ENCODE measurements around the gene ALK.

Gene ALK

DNA sequence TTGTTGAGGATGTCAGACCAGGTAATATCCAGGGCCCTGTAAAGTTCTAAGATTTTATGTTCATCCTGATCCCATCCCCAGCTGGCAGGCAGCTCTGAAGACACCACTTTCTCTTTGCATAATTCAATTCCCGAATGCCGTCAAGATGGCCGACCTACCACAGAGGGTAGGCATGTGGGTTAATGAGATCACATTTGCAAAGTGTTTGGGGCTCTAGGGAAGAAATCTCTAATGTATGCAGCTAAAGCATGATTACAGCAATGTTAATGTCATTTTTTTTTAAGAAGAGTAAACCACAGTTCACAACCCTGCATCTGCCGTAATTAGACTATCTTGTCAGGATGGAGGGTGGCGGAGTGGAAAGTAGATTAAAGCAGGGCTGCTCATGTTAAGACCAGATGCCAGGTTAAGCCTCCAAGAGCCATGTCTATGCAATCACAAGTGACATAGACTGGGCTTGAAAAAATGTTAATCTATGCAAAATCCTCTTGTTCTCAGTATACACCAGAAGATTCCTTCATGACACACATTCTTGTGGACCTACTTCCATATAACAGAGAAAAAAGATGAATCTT lies 131.4 kb downstream of the ALK start:
- DNase-seq (ENCODE audit: low read depth) = no peak

DNA sequence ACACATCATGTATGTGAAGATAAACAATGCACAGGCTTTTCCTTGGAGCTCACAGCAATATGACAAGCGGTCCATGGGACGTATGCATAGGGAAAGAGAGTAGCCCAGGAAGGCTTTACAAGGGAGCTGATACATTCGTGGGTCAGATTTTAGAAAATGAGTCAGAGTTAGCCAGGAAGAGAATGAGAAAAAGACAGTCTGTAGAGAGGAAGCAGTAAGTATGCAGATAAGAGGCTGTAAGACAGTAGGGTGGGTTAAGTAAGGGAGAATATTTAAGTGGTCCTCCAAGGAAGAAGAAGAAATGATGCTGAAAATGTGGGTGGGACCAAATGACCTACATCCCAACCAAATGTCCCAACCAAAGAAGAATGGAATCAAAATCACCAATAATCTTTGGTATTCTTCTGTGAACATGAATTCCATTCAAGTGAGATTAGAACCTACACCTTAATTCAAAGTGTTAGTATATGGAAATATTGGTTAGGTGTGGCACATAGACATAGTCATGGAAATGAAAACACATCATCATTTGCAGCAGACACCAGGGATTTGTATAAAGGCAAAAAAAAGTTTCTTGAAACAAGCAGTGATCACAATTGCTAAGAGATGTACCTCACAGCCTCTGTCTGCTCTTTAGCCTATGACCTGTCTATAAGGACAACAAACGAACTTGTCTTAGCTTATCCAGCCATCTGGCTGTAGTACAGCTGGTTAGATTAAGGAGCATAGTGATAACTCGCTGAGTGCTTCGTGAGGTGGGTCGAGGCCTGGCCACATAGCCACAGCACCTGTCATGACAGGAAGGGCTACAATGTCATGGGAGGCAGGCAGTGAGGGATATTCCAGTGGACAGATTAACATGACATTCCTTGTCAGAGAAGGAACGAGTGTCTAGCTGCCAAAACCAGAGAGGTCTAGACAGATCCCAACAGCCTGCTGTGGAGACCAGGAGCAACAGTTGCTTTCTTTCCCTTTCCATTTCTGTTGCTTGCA lies 133.6 kb downstream of the ALK start:
- no peak for DNase-seq (ENCODE audit: low read depth)

DNA sequence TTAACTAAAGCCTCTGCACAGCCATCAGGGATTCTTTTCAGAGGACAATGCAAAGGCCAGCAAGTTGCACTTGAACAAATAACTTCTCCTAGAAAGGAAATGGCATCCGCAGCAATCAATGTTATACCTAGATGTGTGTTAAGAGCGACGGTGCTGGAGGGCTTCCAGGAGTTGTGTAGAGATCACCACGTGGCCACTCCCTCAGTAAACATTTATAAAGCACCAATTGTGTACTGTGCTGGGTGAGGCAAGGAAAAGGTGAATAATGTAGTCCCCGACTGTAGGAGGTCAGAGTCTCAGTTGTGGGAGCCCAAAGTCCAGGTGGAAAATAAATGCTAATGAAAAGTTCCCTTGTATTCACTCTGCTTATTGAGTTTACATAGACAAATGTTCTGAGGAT lies 135.0 kb downstream of the ALK start:
- no peak for DNase-seq (ENCODE audit: low read depth)

DNA sequence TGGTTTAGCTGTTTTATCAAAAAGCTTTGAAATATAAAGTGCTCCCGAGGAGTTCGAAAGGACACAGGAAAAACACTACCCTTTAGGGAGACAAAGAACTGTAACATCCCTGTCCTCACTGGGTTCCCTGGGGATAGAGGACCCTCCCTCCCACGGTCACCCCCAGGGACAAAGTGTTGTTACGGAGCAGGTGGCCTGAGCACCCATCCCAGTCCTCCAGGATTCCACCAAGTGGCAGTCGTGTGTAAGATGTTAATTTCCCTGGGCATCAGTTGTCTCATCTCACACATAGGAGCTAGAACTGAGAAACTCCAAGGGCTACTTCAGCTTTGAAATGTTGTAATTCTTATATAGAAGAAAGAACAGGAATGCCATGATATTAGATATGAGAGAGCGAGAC lies 137.7 kb downstream of the ALK start:
- DNase-seq (ENCODE audit: low read depth) = no peak

DNA sequence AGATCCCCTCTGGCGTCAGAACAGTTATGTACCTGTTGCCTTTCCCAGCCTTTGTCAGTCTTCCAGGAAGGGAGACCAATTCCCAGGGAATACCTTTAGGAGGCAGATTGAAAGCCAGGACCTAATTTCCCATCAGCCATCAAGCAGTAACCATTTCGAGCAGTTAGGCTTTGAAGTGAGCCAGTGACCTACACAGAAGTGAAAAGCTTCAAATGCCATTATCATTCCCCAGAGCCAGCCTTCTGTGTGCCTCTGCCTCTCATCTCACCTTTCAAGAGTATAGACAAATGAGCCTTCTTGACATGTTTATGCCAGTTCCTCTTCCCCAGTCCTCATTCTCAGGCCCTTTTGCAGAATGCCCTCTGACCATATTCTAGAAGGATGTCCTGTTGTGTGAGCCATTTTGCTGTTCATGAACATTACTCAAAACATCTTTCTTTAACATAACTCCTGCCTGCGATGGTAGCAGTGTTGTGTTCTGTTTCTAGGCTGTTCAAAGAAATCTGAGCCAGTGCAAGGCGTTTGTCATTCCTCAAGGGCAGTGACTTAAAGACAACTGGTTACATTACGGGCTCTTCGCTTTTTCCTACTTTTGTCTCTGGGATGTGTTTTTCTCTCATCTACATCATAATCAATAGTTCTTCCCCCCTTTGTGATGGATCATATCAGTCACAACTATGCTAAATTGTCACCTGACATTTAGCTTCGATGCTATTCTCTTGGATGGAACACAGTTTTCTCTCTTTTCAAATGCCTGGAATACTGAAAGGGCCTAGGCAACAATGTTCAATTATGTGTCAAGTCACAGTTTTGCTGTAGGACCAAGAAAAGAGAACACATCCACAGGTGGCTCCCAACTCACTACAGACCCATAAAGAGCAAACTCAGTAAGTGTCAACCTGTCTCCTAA lies 138.6 kb downstream of the ALK start:
- no peak for DNase-seq (ENCODE audit: low read depth)

DNA sequence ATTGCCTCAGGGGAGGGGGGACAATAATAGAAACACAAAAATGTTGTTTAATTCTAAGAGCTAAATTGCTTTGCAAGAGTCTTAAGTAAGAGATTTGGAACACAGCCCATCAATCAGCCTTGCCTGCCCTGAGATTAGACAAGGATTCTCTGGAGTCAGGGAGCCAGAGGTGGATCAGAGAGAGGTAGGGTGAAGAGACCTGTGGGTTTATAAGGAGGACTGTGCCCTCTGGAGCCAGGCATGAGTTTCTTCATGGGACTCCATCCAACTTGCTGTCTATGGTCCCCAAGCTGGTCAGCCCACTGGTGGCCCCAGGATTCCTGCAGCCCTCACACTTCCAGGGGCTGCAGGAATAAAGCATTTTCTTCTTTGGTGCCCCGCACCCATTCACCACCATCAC lies 139.3 kb downstream of the ALK start:
- DNase-seq (ENCODE audit: low read depth) = no peak

DNA sequence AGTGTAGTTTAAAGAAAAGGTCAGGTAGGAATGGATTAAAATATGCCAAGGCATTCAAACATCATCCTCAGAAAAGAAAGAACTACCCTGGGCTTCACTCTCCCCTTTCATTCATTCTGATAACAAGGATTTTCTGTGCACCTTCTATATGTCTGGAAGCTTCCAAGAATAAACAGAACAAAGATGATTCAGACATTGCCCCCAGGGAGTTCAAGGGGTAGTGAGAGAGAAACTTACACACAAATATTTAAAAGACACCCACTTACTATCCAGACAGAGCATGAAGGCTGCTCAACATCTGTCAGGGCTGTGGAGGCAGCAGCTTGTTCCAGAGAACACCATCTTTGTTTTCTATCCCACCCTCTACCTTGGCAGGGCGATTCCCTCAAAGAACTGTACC lies 140.5 kb downstream of the ALK start:
- no peak for DNase-seq (ENCODE audit: low read depth)

DNA sequence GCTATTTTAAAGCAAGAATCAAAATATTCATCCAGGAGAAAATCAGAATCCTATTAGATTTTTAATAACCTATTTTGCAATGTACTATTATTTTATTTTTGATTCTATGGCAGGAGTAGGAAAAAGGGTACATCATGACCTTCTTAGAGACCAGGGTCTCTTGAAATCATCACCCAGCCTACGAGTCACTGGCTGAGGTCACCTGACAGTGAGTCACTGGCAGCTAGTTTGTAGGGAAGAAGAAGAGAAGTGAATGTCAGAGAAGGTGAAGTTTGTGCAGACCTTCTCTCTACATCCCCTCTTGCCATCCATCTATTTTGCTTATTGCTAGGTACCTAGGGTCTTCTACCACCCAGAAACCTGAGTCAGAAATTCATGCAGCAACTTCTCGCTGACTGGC lies 144.2 kb downstream of the ALK start:
- DNase-seq (ENCODE audit: low read depth) = no peak

DNA sequence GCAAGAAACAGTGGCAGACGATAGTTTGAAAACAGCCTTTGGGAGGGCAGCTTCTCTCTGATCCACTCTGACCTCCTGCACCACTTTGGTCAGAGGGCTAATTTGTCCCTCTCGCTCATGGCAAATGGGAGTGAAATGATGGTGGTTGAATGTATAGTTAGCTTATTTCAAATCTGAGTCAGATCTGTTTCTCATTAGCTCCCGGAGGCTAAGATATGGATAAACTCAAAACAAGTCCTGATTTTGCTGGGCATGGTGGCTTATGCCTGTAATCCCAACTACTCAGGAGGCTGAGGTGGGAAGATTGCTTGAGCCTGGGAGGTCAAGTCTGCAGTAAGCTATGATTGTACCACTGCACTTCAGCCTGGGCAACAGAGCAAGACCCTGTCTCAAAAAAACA lies 145.0 kb downstream of the ALK start:
- DNase-seq (ENCODE audit: low read depth) = no peak

DNA sequence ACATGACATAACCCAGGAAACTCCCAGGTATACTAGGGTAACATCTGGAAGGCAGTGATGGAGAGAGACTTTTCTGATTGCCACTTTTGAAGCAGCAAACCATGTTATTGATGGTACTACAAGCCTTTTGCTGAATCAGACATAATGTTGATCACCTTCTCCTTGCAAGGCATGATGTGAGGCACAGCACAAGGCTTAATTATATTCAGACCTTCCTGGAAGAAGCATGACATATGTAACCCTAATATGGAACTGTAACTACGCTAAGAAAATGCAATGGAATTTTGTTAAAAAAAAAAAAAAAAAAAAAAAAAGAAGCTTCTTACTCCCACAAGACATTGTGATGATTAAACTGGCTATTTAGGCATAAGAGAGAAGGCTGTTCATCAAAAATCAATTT lies 145.4 kb downstream of the ALK start:
- DNase-seq (ENCODE audit: low read depth) = no peak

DNA sequence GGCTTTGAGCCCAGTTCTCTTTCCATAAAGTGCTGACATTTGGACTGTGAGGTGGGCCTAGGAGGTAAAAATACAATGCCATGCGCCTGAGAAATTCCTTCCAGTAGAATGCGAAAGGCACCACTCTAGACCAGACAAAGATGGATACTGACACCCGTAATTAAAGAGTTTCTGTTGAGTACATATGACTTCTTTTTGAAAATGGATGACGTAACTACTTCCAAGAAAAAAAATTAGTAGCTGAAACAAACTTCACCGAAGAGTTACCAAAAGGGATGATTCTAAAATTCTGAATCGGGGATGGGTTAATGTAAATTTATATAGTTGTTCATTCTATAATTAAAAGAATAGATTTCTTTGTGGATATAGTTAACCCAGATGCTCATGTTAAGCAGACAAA lies 146.8 kb downstream of the ALK start:
- DNase-seq (ENCODE audit: low read depth) = no peak

DNA sequence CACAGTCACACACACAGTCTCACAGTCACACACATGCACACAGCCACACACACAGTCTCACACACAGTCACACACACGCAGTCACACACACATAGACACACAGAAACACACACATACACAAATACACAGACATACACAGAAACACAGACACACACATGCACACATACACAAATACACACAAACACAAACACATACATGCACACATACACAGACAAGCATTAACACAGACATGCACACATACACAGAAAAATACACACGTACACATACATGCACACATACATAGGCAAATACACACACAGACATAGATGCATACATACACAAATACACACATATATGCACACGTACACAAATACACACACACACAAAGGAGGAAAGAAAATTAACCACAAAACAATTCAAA lies 150.5 kb downstream of the ALK start:
- no peak for DNase-seq (ENCODE audit: low read depth)

DNA sequence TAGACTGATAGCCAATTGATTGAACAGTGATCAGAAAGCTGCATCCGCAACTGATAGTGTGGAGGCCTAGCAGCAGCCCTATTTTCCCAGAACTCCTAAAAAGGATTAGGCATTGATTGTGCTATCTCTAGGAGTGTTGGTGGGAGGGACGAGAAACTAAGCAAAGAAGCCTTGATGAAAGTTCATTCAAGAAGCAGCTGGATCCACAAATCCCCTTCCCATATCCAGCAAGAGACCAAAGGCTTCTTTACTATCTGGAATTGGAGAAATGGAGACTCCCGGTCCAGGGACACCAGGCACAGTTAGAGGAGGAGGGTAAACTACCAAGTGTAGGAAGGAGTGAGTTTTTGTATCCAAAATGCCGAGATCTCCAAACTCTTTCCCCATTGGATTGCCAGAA lies 151.5 kb downstream of the ALK start:
- no peak for DNase-seq (ENCODE audit: low read depth)

DNA sequence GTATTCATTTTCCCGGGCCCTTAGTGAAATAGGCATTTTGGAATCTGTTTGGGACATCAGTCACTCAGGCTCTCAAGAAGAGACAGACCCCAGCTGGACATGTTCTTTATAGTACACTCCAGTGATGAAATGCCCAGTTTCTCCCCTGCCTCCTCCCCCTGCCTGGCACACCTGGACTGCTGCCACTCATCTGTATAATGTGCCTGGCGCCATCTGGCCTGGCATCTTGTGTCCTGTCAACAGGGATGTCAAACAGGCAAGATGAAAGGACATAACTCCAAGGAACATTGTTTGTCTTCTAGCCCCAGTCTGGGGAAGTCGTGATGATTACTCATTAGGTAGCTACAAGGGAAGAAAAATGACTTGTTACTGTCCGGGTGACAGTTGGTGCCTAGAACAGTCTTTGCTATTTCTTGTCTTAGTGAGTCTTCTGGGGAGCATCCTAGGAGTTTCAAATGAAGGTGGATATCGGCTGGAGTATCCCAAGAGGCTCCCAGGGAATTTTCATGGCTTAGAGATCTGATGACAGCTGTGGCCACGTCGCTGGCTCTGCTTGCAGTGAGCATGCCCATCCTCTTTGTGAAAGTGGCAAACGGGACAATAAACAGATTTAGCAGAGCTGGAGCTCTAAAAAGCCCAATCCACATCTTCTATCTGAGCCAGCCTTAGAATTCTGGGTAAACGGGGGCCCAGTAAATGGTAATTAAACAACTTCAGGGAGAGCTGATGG lies 153.6 kb downstream of the ALK start:
- no peak for DNase-seq (ENCODE audit: low read depth)

DNA sequence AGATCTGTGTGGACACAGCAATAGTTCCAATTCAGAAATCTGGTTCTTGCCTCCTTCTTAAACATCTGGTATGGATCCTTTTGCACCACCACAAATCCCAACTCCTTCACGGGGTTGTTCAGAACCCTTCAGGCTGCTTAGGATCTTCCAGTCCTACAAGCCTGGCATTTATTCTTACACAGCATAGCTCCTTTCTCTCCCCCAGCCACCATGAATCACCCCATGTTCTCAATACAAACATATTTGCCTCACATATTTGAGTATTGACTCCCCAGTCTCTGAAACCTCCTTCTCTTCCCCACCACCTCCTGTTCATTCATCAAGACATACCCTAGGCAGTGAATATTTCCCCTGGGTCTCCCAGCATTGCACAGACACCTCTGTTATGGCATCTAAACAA lies 155.2 kb downstream of the ALK start:
- DNase-seq (ENCODE audit: low read depth) = peak; percentile 2

DNA sequence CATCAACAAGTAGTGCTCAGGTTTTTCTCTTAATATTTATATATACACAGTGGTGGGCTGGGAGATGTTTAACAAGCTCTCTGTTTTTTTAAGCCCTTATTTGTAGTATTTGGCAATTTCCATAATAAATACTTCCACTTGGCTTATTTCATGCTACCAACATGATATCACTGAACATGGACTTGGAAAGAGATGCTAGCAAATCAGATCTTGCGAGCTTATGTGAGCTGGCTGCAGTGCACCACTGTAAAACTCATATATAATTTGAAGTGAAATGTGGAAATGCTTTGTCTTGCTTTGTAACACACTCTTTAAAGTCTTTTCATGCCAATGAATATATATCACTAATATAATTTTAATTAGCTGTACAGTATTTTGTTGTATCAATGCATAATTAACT lies 155.7 kb downstream of the ALK start:
- DNase-seq (ENCODE audit: low read depth) = no peak

DNA sequence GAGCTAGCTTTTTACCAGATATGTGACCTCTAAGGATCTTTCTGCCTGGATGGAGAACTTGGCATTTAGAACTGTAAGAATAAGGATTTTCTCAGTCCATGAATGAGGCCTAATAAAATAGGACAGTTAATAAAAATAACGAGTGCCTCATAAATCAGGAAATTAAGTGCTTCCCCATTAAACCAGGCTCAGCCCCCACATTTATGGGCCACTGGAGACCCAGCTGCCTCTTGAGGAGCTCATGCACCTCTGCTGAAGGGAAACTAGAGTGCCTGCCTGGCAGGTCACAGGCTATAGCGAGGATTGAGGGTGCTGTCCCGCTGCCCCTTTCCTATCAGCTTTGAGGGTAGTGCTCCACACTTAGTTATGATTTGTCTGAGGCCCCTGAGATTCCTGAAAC lies 158.0 kb downstream of the ALK start:
- DNase-seq (ENCODE audit: low read depth) = no peak

DNA sequence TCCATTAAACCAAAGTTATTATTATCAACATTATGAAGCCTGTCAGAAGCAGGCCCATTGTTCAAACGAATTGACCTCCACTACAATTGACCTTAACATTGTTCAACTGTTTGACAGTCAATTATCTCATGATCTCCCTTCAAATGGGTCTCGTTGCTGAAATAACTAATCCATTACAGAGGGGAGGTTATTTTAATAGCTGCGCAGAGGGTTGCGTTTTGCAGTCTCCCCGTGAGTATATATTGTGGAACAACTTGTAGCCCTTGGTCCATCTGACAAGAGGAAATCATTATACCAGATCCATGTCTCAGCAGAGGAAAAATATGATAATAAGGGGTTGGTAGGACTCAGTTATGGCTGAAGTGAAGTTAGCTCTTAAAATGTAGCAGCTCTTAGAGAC lies 159.1 kb downstream of the ALK start:
- no peak for DNase-seq (ENCODE audit: low read depth)

DNA sequence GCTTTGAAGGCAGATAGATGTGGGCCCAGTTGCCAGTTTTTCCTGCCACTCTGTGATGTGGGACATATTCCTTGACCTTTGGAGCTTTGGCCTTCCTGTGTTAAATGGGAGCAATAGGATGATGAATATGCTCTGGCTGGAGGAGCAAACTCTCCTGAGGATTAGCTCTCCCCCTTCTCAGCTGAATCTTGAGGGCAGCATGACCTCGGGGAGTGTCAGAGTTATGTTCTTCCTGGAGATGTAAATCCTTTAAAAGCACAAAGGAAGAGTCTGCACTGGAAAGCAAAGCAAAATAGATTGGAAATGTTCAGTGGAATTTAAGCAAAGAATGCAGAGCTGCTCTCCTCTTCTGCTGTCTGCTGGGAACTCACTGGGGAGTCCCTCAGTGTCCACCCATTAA lies 160.1 kb downstream of the ALK start:
- no peak for DNase-seq (ENCODE audit: low read depth)

DNA sequence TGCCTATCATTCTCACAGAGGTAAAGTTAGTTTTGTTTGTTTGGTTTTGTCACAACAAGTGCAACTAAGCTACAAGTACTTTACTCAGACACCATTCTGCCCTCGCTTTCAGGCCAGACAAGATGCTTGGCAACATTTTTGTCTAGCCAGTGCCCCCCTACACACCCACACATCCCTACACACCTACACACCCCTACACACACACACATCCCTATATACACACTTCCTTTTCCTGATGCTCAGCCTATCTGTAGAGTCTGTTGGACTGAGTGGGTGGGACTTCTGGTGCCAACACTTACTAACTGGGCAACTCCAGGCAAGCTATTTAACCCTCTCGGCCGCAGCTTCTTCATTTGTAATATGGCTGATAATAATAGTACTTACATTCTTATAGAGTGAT lies 161.4 kb downstream of the ALK start:
- no peak for DNase-seq (ENCODE audit: low read depth)

DNA sequence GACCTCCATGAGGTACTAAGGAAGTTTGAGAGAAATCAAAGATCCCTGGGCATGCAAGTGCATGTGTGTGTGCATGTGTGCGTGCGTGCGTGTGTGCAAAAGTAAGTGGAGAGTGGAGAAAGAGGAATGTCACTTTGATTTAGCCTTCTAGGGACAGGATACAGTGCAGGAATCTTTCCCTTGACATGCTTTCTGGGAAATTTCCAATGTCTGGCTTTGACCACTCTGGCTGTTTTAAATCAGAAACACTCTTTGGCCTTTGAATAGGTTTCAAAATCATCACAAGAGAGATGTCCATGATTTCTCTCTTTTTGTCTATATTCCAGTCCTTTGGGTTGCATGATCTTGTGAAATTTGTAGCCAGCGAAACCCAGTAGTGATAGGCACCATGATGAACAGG lies 162.0 kb downstream of the ALK start:
- no peak for DNase-seq (ENCODE audit: low read depth)

DNA sequence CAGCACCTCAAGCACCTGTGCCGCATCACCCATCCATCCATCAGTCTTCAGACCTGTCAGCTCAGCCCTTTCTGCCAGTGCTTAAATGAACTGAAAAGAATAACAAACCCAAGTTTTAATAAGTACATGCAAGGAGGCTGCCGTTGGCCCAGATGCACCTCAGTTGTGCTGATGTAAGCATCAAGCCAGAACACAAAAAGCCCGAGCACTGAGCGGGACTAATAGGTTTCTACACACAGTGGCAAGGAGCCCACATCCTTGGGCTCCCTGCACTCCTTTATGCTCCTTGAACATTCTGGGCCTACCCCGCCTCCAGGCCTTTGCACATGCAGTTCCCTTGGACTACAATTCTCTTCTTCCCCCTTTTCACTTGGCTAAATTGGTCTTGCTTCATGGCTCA lies 165.6 kb downstream of the ALK start:
- DNase-seq (ENCODE audit: low read depth) = no peak

All from amniotic epithelial cell (primary cell).